ENCODE measurements around the gene QSOX2.

The QSOX2 gene

GRCh38 chr9:136229096-136230065 lies 16.2 kb downstream of the QSOX2 start:
- DNase-seq (ENCODE audit: low read depth), result no peak
- no peak overlapping the region for H3K4me3 ChIP-seq (ENCODE audit: low read length)
- no peak for TF ChIP-seq CTCF (conservative IDR thresholded peaks at IDR 0.05; ENCODE audit: low read depth, low read length)

- H3K4me3 ChIP-seq (ENCODE audit: low read length), result no peak overlapping the region
- TF ChIP-seq CTCF (conservative IDR thresholded peaks at IDR 0.05; ENCODE audit: low read depth, low read length), result no peak
- peak; percentile 39 for DNase-seq (ENCODE audit: low read depth)
Observed at GRCh38 chr9:136228107-136228875, 17.3 kb downstream of the QSOX2 start.

- no peak for DNase-seq (ENCODE audit: low read depth)
- no peak overlapping the region for H3K4me3 ChIP-seq (ENCODE audit: low read length)
- no peak for TF ChIP-seq CTCF (conservative IDR thresholded peaks at IDR 0.05; ENCODE audit: low read depth, low read length)
Observed at GRCh38 chr9:136226680-136227407, 18.8 kb downstream of the QSOX2 start.

- no peak overlapping the region for H3K4me3 ChIP-seq (ENCODE audit: low read length)
- no peak for DNase-seq (ENCODE audit: low read depth)
- TF ChIP-seq CTCF (conservative IDR thresholded peaks at IDR 0.05; ENCODE audit: low read depth, low read length), result peak; percentile 95
Observed at GRCh38 chr9:136225748-136226679, 19.6 kb downstream of the QSOX2 start.

- no peak overlapping the region for H3K4me3 ChIP-seq (ENCODE audit: low read length)
- no peak for DNase-seq (ENCODE audit: low read depth)
- no peak for TF ChIP-seq CTCF (conservative IDR thresholded peaks at IDR 0.05; ENCODE audit: low read depth, low read length)
Observed at GRCh38 chr9:136225366-136225747, 20.3 kb downstream of the QSOX2 start.
